GM10266 (cell line): ENCODE measurements around the gene ANAPC15.
"Not testable (repeated sequence)": the region's sequence is repeated elsewhere in the genome, so short reads cannot be mapped to it uniquely, and the experiment has no call there.

Source experiments
- DNase-seq: peaks from one replicate; pipeline ENCODE4 v3.0.0; 2012; ENCODE audit errors: extremely low spot score
- TF ChIP-seq, protein P1 (sequence below): IDR thresholded peaks from 2 replicates; pipeline ENCODE4 v1.5.1; 2012; ENCODE audit warnings: mild to moderate bottlenecking, low read depth; ENCODE audit not compliant: control insufficient read depth, insufficient read depth; ENCODE audit errors: missing control alignments

Gene ANAPC15

DNA sequence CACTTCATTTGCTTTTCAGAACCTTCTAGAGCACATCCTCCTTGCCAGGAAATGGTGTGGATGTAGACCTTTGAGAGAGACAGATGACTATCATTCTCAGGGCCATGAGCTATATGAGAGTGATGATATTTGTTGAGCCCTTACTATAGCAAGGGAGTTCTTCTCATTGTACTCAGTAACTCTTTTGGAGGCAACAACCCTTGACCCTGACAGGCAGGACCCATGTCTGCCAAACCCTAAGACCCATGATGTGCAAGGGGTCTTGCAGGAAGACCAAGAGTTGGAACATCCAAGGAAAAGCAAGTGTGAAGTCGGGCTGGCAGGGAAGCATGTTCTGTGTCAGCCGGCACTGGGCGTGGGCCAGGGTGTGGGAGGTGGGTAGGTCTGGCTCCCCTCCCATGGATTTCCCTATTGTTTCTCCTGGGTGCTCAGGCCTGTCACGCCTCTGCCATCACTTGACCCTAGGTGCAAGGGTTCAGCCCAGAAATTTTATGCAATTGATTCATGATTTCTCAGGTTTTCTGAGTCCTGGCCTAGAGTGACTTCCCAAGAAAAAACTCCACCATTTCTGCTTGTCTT is 24.3 kb upstream of the ANAPC15 start:
- TF ChIP-seq, protein P1, sequence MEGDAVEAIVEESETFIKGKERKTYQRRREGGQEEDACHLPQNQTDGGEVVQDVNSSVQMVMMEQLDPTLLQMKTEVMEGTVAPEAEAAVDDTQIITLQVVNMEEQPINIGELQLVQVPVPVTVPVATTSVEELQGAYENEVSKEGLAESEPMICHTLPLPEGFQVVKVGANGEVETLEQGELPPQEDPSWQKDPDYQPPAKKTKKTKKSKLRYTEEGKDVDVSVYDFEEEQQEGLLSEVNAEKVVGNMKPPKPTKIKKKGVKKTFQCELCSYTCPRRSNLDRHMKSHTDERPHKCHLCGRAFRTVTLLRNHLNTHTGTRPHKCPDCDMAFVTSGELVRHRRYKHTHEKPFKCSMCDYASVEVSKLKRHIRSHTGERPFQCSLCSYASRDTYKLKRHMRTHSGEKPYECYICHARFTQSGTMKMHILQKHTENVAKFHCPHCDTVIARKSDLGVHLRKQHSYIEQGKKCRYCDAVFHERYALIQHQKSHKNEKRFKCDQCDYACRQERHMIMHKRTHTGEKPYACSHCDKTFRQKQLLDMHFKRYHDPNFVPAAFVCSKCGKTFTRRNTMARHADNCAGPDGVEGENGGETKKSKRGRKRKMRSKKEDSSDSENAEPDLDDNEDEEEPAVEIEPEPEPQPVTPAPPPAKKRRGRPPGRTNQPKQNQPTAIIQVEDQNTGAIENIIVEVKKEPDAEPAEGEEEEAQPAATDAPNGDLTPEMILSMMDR: no peak
- DNase-seq: no peak

DNA sequence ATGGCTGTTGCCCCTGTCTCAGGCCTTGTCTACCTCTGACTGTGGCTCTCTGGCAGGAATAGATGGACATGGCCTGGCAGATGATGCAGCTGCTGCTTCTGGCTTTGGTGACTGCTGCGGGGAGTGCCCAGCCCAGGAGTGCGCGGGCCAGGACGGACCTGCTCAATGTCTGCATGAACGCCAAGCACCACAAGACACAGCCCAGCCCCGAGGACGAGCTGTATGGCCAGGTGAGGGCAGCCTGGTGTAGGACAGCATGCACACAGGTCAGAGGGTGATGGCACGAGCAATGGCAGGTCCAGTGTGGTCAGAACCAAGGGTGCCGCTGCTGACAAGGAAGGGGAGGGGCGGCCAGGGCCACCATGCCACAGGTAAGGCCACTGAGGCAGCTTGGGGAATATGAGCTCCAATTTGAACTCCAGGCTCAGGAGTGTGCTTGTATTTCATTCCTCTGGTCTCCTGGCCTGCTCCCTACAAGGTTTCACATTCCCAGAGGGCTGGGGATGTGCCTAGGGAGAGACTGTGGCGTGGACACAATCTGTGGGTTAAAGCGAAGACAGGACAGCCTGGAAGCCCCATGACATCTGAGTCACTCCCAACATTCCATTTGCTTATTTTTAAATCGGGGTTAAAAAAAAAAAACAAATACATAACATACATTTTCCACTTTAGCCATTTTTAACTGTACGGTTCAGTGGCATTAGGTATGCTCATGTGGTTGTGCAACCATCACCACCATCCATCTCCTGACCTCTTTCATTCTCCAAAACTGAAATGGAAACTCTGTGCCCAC is 23.6 kb upstream of the ANAPC15 start:
- TF ChIP-seq, protein P1: no peak
- no peak for DNase-seq

DNA sequence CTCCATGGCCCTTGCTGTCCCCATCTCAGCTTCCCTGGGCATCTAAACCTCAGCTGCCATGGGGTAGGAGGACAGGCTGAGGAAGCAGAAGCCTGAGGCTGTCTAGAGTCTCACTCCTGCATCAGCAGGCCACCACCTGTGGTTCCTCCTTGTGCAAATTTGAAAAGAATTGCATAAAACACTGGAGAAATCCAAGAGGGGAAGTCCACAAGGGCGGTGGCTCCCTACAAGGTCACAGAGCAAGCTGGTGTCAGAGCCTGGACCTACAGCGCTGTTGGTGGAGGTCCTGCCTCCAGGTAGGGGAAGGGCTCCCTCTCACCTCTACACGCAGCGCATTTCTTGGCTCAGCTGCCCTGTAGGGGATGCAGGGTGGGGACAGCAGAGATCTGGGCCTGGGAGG is 23.0 kb upstream of the ANAPC15 start, which contains the start of gene FOLR3:
TSS of gene FOLR3 (plus strand) at position 253 of the 400 bp plus-strand sequence. CDS start 228 bp downstream, outside the sequence.
- not testable (repeated sequence) for DNase-seq

DNA sequence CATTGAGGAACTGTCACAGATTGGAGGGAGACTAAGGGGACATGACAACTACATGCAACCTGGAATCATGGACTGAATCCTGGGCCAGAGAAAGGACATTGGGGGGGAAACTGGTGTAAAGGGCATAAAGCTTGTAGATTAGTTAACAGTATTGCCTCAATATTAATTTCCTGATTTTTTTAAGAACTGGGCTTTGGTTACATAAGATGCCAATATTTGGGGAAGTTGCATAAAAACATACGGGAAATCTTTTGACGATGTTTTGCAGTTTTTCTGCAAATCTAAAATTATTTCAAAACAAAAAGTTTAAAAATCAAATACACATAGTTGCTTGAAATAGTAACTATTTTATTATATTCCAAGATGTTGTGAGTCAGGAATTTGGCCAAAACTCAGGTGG is 20.2 kb upstream of the ANAPC15 start:
- TF ChIP-seq, protein P1: no peak
- no peak for DNase-seq

DNA sequence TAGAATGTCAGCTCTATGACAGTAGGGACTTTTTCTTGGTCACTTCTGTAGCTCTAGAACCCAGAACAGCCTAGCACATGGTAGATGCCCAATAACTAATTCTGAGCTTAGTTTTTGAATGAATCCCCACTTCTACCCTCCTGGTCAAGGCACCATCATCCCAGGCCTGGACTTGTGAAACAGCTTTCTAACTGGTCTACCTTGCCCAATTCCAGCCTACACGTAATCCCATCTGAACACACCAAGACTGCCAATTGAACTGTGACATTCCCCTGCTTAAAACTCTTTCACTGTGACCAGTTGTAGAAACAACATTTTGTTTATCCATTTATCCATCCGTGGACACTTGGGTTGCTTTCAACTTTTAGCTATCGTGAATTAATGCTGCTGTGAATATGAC is 16.9 kb upstream of the ANAPC15 start:
- TF ChIP-seq, protein P1: no peak
- no peak for DNase-seq

DNA sequence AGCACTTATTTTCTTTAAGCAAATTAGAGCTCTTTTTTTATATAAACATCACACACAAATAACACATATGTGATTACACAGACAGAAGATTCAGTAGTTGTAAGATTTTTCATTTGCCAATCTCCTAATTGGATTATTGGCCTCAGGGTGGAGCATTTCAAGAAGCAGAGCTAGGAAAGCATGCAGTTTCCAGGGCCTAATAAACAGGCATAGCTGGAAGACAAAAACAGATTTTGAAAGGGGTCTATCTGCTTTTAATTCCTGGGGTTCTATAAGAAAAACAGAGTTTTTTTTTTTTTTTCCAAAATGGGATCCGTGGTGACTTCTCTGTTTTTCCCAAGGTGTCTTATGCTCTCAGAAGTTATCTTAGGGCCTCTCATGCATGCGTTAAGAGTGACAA is 15.4 kb upstream of the ANAPC15 start:
- TF ChIP-seq, protein P1: no peak
- DNase-seq: no peak

DNA sequence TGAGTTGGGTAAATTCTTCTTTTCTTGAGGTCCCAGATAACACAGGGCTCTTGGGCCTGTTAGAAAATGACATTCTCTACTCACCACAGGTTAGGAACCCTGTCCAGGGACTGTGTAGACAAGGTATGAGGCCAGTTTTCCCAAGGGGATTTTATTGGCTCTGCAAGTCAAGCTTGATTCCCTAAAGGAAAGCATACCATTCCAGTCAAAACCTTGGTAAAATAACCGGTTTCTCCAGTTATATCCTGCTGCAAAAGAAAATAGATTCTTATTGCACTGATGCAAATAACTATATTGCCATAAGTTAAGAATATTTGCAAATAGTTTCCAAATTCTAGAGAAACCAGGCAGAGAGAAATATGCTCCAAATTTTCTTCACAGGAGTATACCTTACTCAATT is 13.5 kb upstream of the ANAPC15 start:
- TF ChIP-seq, protein P1: no peak
- DNase-seq: no peak
